GM12878 (cell line): Measurements from ENCODE around the gene PARN. TPM values are rescaled to one million over a fixed set of nuclear protein-coding genes. Genes with fewer than 3 reads are reported as not detected.

ENCODE experiments used
- ATAC-seq: fragments of 200-7000 bp; cut with Tn5 transposase; 3 replicates; pipeline ENCODE4 v1.9.1; 2020; ENCODE audit warnings: mild to moderate bottlenecking, moderate library complexity
- BruUV-seq: library from RNA; stranded (reverse); fragments of 400-500 nt; replicated peaks from 2 replicates; lab custom pipeline; 2021; lab: Mats Ljungman, UMichigan
- CTCF ChIA-PET: fragments of 300-600 bp; sonication (Branson Sonifier 250); formaldehyde crosslinking; extraction: SDS; loops from one replicate; lab custom pipeline; 2021; ENCODE audit warnings: inconsistent platforms; lab: Yijun Ruan, JAX
- POLR2A ChIA-PET: fragments of 350-600 bp; formaldehyde crosslinking; extraction: SDS; loops from one replicate; lab custom pipeline; 2021; ENCODE audit warnings: inconsistent platforms; lab: Charles Lee
- RAD21 ChIA-PET: fragments of 300-600 bp; sonication (Branson Sonifier 250); formaldehyde crosslinking; loops from one replicate; lab custom pipeline; 2023; ENCODE audit warnings: antibody characterized with exemption; ENCODE audit not compliant: unreplicated experiment; lab: Charles Lee
- SMC1A ChIA-PET: fragments of 300-600 bp; sonication (Branson Sonifier 250); formaldehyde crosslinking; loops from one replicate; lab custom pipeline; 2023; ENCODE audit not compliant: unreplicated experiment, uncharacterized antibody; lab: Charles Lee
- DNase-seq: peaks from one replicate; pipeline ENCODE4 v3.0.0-alpha.2; 2011; ENCODE audit warnings: low read depth, low spot score
- FAIRE-seq: peaks from 3 replicates; lab custom pipeline; 2011; peaks lifted over from hg19 to GRCh38; lab: Jason Lieb, UNC
- H2AFZ ChIP-seq: 2 replicates; pipeline ENCODE4 v1.6.0; 2011; ENCODE audit warnings: low read depth, low read length, control low read depth; ENCODE audit not compliant: control insufficient read depth
- H3K27ac ChIP-seq: 2 replicates; pipeline ENCODE4 v1.5.1; 2011; ENCODE audit warnings: control low read depth; ENCODE audit not compliant: control insufficient read depth, insufficient read depth
- H3K27me3 ChIP-seq, 2 experiments: replicated peaks in 1 of 2; 2 replicates each; pipeline versions ENCODE4 v1.6.0 to v1.6.1; 2011; ENCODE audit warnings: low read length in 1 of 2; ENCODE audit not compliant: control insufficient read depth in 2 of 2, insufficient read depth in 2 of 2
- H3K36me3 ChIP-seq, 2 experiments: 2 replicates each; pipeline ENCODE4 v1.5.1; 2011; ENCODE audit warnings: low read length in 1 of 2; ENCODE audit not compliant: control insufficient read depth in 2 of 2, insufficient read depth in 2 of 2
- H3K4me1 ChIP-seq: 2 replicates; pipeline ENCODE4 v1.6.1; 2011; ENCODE audit warnings: mild to moderate bottlenecking, low read length, moderate library complexity, mixed read lengths; ENCODE audit not compliant: control insufficient read depth, insufficient read depth
- H3K4me2 ChIP-seq: 2 replicates; pipeline ENCODE4 v1.6.0; 2011; ENCODE audit warnings: control low read depth; ENCODE audit not compliant: control insufficient read depth, insufficient read depth
- H3K4me3 ChIP-seq: fragments of 200-600 bp; sonication (generic); 2 replicates; pipeline ENCODE4 v1.5.1; 2016
- H3K79me2 ChIP-seq: 2 replicates; pipeline ENCODE4 v1.6.0; 2011; ENCODE audit warnings: low read length; ENCODE audit not compliant: control insufficient read depth, insufficient read depth
- H3K9ac ChIP-seq: 2 replicates; pipeline ENCODE4 v1.8.0; 2011; ENCODE audit warnings: low read length, control low read depth, mixed read lengths; ENCODE audit not compliant: control insufficient read depth, insufficient read depth
- H3K9me3 ChIP-seq: replicated peaks from 3 replicates; pipeline ENCODE4 v1.5.1; 2011; ENCODE audit warnings: mild to moderate bottlenecking, low read length; ENCODE audit not compliant: control insufficient read depth, insufficient read depth
- H4K20me1 ChIP-seq: 2 replicates; pipeline ENCODE4 v1.6.0; 2011; ENCODE audit not compliant: control insufficient read depth, insufficient read depth
- CHD1 ChIP-seq: IDR thresholded peaks from 2 replicates; pipeline ENCODE4 v1.6.1; 2012; ENCODE audit warnings: low read depth, low read length, improper control_type of control experiment
- ELK1 ChIP-seq: IDR thresholded peaks from 2 replicates; pipeline ENCODE4 v1.6.1; 2012; ENCODE audit warnings: low read depth, low read length, improper control_type of control experiment
- HCFC1 ChIP-seq: fragments of 150-350 bp; IDR thresholded peaks from 2 replicates; pipeline ENCODE4 v1.6.1; 2014; ENCODE audit warnings: low read length
- KDM1A ChIP-seq: fragments of 200-600 bp; sonication (generic); IDR thresholded peaks from 2 replicates; pipeline ENCODE4 v1.6.1; 2016; ENCODE audit warnings: borderline replicate concordance
- NBN ChIP-seq: fragments of 450-650 bp; IDR thresholded peaks from 2 replicates; pipeline ENCODE4 v1.6.1; 2016
- PBX3 ChIP-seq: IDR thresholded peaks from 2 replicates; pipeline ENCODE4 v1.6.1; 2011; ENCODE audit warnings: mild to moderate bottlenecking, low read depth, low read length, moderate library complexity; ENCODE audit not compliant: insufficient replicate concordance
- POLR2AphosphoS5 ChIP-seq: IDR thresholded peaks from 2 replicates; pipeline ENCODE4 v1.6.1; 2011; ENCODE audit warnings: mild to moderate bottlenecking, low read length, inconsistent platforms
- RB1 ChIP-seq: fragments of 450-650 bp; formaldehyde crosslinking; IDR thresholded peaks from 2 replicates; pipeline ENCODE4 v1.6.1; 2017; ENCODE audit warnings: mild to moderate bottlenecking, borderline replicate concordance
- RCOR1 ChIP-seq: conservative IDR thresholded peaks from 2 replicates; pipeline ENCODE4 v1.6.1; 2012; ENCODE audit warnings: low read depth, low read length, improper control_type of control experiment
- SIX5 ChIP-seq: IDR thresholded peaks from 2 replicates; pipeline ENCODE4 v1.6.1; 2011; ENCODE audit warnings: mild to moderate bottlenecking, low read depth, low read length, moderate library complexity; ENCODE audit not compliant: severe bottlenecking
- SREBF1 ChIP-seq: IDR thresholded peaks from 2 replicates; pipeline ENCODE4 v1.6.1; 2012; ENCODE audit warnings: mild to moderate bottlenecking, low read length
- TAF1 ChIP-seq: IDR thresholded peaks from 2 replicates; pipeline ENCODE4 v1.6.1; 2011; ENCODE audit warnings: mild to moderate bottlenecking, low read depth, low read length, borderline replicate concordance
- TARDBP ChIP-seq: IDR thresholded peaks from 2 replicates; pipeline ENCODE4 v1.6.1; 2016; ENCODE audit warnings: borderline replicate concordance
- ZNF24 ChIP-seq: fragments of 450-650 bp; IDR thresholded peaks from 2 replicates; pipeline ENCODE4 v1.6.1; 2017; ENCODE audit warnings: antibody characterized with exemption, mild to moderate bottlenecking
- WGBS: methylation state at CpG from one replicate; pipeline ENCODE4 v1.1.6; 2016; ENCODE audit warnings: low lambda C conversion rate; ENCODE audit not compliant: insufficient replicate concordance, insufficient coverage; ENCODE audit errors: missing lambda C conversion rate; 5-methylcytosine and 5-hydroxymethylcytosine counted together
- in situ Hi-C: fragments of 300-500 bp; cut with MboI; formaldehyde crosslinking; loops from 9 replicates; pipeline ENCODE4 v1.14.3; 2018; ENCODE audit warnings: mixed read lengths
- intact Hi-C: fragments of 100-400 bp; cut with micrococcal nuclease; formaldehyde crosslinking; loops from one replicate; pipeline ENCODE4 v1.14.2; 2022; ENCODE audit not compliant: unreplicated experiment
- polyA plus RNA-seq, 11 experiments: library from polyadenylated mRNA; depleted of rRNA in 4 of 11; unstranded in 6 of 11; stranded (reverse) in 5 of 11; fragments of >200 nt; fragmentation: Nextera tagmentation in 4 of 11; fragmentation: Illumina TruSeq in 1 of 11; extraction: Ambion mirVana in 4 of 11; extraction: Trizol in 1 of 11; gene quantifications; 1 replicate in 1 of 11; 2 replicates in 10 of 11; pipeline versions ENCODE4 v1.2.1 to v1.2.3, GENCODE V29; 2011 to 2016; ENCODE audit warnings: inconsistent platforms in 2 of 11, missing spikeins in 2 of 11, low read depth in 1 of 11
- total RNA-seq, 4 experiments: library from RNA; depleted of rRNA in 3 of 4; stranded (reverse); fragments of >200 nt in 3 of 4; fragmentation: Illumina TruSeq in 1 of 4; extraction: Trizol in 1 of 4; gene quantifications; 2 replicates each; pipeline versions ENCODE4 v1.2.1 to v1.2.3, GENCODE V29; 2013 to 2021

Gene PARN
- total and polyA plus RNA-seq, 10 of the 15 experiments (the other 5 are each of a cell fraction or from before 2014, with no cell fraction given), result 15.6 to 77.3 (median 47.7) TPM

GRCh38 chr16:14495213-14496046 lies 134.6 kb downstream of the PARN start:
- intact Hi-C loops (no loop called here), in situ Hi-C loops (no loop called here)
- POLR2A ChIA-PET, result no interaction called here
- no peak for TF ChIP-seq TAF1
- no peak for TF ChIP-seq RCOR1
- TF ChIP-seq ZNF24, result no peak
- TF ChIP-seq TARDBP, result no peak
- TF ChIP-seq CHD1, result no peak
- FAIRE-seq, result no peak
- Histone ChIP-seq H3K79me2 (no peaks in the 10 kb centered on the region; the same call in none of the 2 replicates), H3K27ac (no peak overlapping the region), H2AFZ (no peak overlapping the region), H3K4me1 (peaks cover 30% of the 10 kb centered on the region), H4K20me1 (no peaks in the 10 kb centered on the region), H3K4me3 (no peak overlapping the region), H3K9ac (no peak overlapping the region), H3K9me3 (no peaks in the 10 kb centered on the region), H3K36me3 (peaks cover 7 to 8% of the 10 kb centered on the region in 2 experiments; a peak in 3 of 4 replicates), H3K4me2 (no peak overlapping the region), H3K27me3 (no peaks in the 10 kb centered on the region)
- no peak for DNase-seq
- 91% methylated on average over 18 of the region's 18 CpGs for WGBS
- BruUV-seq, result no TSS peak
- ATAC-seq, result no peak
- RAD21 ChIA-PET, result no interaction called here
- CTCF ChIA-PET, result no interaction called here
- SMC1A ChIA-PET, result interaction anchor here (0.5 kb wide), 1 partner anchor 78 kb away, joined by 3 read pairs; no protein-coding TSS in a partner anchor

- no peak overlapping the region for H3K27ac ChIP-seq
- ATAC-seq, result no peak
- DNase-seq, result no peak
- H3K9me3 ChIP-seq, result no peaks in the 10 kb centered on the region
- TF ChIP-seq SREBF1 (no peak), ELK1 (no peak), PBX3 (no peak), SIX5 (no peak), NBN (no peak), POLR2AphosphoS5 (no peak), RB1 (no peak), HCFC1 (no peak), KDM1A (no peak)
- peaks cover 8 to 10% of the 10 kb centered on the region in 2 experiments; a peak in 3 of 4 replicates for H3K36me3 ChIP-seq
- no peak overlapping the region for H2AFZ ChIP-seq
- FAIRE-seq, result no peak
- H3K4me2 ChIP-seq, result no peak overlapping the region
- 99% methylated on average over 12 of the region's 12 CpGs for WGBS
- ChIA-PET RAD21 (no interaction called here), SMC1A (no interaction called here), CTCF (no interaction called here), POLR2A (no interaction called here)
- no peaks in the 10 kb centered on the region for H4K20me1 ChIP-seq
- peaks cover 21% of the 10 kb centered on the region for H3K4me1 ChIP-seq
- H3K27me3 ChIP-seq, result no peaks in the 10 kb centered on the region
- no peak overlapping the region for H3K9ac ChIP-seq
- no TSS peak for BruUV-seq
- in situ Hi-C loops (loop anchor here (5.0 kb wide), 1 partner anchor 48 kb away; no protein-coding TSS in a partner anchor), intact Hi-C loops (no loop called here)
- H3K79me2 ChIP-seq, result no peaks in the 10 kb centered on the region; the same call in none of the 2 replicates
- H3K4me3 ChIP-seq, result no peak overlapping the region
These were observed 135.6 kb downstream of the PARN start for GRCh38 chr16:14494396-14494966.
